A172 (cell line): ENCODE results near the gene FAAP20. TPM values are rescaled to one million over a fixed set of nuclear protein-coding genes. Genes with fewer than 3 reads are reported as not detected.

ENCODE experiments used
- DNase-seq: peaks from one replicate; pipeline ENCODE4 v3.0.0-alpha.2; 2015; ENCODE audit warnings: low spot score
- total RNA-seq: library from RNA; depleted of rRNA; stranded (reverse); fragments of >200 nt; shearing (Covaris generic); gene quantifications from 2 replicates; pipeline ENCODE4 v1.2.3, GENCODE V29; 2014

The FAAP20 gene
- total RNA-seq, 1 experiment from 2014 or later: 18.6 TPM

GRCh38 chr1:2230781-2231531, 36.4 kb upstream of the FAAP20 start:
- DNase-seq: no peak

DNA sequence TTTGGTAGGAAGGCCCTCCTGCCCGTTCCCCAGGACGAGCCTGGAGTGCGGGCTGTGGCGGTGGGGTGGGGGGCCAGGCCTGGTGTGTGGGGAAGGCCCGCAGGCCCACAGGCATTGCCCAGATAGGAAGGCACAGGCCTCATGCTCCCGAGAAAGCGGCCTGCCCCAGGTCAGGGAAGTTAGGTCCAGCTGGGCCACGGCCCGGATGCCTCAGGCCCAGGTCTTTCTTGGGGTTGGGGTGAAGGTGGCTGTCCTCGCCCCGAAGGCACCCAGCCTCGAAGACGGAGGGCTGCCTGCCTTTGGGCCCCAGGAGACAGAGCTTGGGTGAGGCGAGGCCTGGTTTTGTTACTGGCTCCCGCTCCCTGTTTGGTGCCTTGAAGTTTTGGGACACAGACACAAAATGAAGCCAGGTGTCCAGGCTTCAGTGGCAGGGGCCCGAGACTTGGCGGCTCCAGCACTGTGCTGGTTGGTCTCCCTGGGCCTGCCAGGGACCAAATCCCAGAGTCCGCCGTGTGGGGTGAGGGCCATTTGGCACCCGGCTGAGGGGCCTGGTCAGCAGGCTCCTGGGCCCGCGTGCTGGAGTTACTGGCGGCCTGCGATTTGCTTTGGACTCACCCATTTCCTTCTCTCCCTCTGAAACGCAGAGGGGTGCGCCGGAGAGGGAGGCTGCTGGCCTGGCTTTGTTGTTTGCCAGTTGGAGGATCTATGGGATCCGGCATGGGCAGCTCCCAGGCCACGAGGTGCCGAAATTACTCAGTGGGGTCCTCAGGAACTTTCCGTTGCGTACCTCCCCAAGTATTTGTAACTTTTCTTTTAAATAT, 35.5 kb upstream of the FAAP20 start:
- no peak for DNase-seq

GRCh38 chr1:2229037-2229864, 34.7 kb upstream of the FAAP20 start:
- no peak for DNase-seq

DNA sequence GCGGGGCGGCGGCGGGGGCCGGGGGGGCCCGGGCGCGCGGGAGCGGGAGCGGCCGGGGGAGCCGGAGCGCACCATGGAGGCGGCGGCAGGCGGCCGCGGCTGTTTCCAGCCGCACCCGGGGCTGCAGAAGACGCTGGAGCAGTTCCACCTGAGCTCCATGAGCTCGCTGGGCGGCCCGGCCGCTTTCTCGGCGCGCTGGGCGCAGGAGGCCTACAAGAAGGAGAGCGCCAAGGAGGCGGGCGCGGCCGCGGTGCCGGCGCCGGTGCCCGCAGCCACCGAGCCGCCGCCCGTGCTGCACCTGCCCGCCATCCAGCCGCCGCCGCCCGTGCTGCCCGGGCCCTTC, 34.1 kb upstream of the FAAP20 start:
- DNase-seq: no peak

GRCh38 chr1:2228157-2228594, 33.6 kb upstream of the FAAP20 start, which contains the start of gene SKI:
Gene SKI, plus strand, starts transcription at chr1:2228319. Its CDS starts 448 bp downstream, at chr1:2228767.
- DNase-seq: no peak

GRCh38 chr1:2227346-2228156, 33.0 kb upstream of the FAAP20 start:
- peak; percentile 74 for DNase-seq

DNA sequence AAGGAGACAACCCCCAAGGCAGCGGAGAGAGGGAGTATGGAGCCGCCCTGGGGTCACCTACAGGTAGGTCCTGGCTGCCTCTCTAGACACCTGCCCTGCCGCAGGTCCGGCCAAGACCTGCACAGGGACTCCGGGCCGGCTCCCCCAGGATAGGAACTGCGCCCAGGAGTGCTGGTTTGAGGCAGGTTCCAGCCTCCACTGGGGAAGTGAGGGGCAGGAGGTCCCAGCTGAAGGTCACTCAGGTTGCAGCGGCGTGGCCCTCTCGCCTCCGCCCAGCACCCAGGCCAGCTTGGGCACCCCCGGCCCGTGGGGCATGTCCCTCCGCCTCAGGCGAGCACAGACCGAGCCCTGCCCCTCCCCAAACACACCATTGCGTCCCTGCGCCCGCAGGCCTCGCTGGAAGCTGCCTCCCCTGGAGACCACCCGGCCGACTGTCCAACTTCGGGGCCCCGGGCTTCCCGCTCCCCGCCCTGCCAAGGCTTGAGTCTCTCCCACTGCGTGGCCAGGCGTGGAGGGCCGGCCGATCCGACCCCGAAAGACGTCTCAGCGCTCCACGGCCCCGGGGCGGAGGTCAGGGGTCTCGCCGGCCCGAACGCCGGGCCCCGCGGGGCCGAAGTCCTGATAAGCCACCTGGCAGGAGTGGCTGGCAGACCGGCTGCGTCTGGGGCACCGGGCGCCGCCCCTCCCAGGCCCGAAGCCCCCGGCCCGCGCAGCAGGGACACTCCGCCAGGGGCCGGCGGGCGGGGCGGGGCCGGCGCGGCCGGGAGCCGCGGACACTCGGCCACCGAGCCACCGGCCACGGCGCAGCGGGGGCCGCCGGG, 32.2 kb upstream of the FAAP20 start:
- DNase-seq: no peak

DNA sequence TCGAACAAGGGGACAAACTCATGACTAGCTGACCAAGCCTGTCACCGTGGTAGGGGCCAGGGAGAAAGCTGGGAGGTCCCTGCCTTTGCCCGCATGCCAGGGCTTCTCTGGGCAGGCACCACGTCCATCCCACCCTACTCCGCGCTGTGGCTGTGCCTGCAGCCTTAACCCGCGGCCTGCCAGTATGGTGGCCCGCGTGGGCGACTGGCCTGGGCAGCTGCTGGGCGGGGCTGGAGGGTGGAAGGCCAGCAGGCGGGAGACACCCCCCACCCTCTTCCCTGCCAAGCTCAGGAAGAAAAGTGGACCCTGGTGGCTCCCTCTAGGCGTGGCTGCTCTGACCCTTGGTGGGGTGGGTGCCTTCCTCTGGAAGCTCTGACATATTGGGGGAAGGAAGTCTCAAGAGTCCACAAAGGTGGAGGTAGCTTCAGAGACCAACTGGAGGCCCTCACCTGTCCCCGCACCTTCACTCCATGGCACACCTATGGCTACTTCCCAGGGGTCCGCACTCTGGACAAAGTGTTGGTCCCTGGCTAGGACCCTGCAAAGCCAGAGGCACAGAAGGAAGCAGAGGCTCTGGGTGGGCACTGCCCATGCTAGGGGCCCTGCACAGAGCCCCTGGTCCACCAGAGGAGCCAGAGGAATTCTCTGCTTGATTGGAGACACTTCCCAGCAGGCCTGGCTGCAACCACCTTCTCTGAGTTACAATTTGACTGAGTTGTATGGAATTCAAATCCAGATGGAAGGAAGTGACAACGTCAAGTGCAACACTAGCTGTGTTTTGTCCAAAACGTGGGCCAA, 30.3 kb upstream of the FAAP20 start:
- no peak for DNase-seq

GRCh38 chr1:2224170-2224584, 29.6 kb upstream of the FAAP20 start:
- DNase-seq: no peak

DNA sequence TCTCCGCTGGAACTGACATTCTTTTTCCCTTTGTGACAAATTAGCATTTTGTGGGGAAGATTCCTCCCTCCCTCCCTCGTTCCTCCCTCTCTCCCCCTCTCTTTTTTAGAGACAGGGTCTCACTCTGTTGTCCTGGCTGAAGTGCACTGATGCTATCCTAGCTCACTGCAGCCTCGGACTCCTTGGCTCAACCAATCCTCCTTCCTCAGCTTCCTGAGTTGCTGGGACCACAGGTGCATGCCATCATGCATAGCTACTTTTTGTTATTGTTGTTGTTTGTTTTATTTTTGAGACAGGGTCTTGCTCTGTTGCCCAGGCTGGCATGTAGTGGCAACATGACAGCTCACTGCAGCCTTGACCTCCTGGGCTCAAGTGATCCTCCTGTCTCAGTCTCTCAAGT, 26.7 kb upstream of the FAAP20 start:
- DNase-seq: no peak

DNA sequence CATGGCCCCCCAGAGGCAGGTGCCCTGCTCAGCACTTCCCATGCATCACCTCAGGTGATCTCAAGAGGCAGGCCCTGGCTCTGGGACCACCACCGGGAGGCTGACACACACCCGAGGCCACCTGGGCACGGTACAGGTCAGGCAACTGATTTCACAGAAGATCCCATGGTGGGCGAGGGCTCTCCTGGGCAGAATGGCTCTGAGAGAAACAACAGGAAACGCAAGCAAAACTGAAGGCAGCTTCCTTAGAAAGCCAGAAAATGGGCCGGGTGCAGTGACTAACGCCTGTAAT, 22.1 kb upstream of the FAAP20 start:
- no peak for DNase-seq

GRCh38 chr1:2215909-2216766, 21.6 kb upstream of the FAAP20 start:
- no peak for DNase-seq

DNA sequence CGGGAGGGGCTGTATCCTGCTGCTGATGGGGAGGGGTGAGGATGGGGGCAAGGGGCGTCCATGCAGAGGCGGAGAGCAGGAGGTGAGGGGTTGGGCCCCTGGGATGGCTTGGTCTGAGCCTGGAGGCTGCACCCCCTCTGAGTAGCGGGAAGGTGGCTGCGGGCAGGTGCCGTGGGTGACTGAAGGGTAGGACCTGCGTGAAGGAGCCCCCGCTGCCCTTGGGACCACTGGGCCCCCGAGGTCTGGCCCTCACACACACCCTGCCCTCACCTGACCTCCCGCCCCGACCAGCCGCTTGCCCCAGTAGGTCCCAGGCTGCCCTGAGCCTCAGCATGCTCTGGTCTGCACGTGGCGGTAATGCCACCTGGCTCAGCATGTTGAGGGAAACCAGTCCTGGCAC, 20.8 kb upstream of the FAAP20 start:
- no peak for DNase-seq

DNA sequence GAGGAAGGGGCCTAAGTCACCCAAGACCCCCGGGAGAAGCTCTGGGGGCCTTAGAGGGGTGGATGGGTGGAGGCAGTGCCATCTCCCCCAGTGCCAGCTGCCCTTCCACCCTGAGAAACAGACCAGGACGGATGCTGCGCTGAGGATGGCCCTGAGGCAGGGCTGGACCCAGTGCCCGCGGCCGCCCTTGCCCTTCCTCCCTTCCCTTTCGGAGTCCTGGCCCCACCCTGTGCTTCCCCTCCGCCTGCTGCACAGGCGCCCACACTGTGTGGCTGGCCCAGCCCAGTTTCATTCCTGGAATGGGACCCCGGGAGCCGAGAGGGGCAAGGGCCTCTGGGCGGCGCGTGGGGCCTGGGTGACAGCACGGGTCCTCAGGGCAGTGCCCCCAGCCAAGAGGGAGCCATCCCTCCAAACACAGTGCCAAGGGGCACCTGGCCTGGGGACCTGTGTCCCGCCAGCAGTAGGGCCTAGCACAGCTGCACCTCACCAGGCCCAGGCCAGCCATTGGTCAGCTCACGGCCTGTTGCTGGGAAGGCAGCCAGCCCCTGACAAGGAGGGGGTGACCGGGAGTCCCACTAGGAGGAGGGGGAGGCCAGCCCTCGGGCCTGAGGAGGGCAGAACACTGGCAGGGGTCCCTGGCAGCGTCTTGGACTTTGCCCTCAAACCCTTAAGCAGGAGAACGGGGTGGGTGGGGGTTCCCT, 20.1 kb upstream of the FAAP20 start:
- no peak for DNase-seq

DNA sequence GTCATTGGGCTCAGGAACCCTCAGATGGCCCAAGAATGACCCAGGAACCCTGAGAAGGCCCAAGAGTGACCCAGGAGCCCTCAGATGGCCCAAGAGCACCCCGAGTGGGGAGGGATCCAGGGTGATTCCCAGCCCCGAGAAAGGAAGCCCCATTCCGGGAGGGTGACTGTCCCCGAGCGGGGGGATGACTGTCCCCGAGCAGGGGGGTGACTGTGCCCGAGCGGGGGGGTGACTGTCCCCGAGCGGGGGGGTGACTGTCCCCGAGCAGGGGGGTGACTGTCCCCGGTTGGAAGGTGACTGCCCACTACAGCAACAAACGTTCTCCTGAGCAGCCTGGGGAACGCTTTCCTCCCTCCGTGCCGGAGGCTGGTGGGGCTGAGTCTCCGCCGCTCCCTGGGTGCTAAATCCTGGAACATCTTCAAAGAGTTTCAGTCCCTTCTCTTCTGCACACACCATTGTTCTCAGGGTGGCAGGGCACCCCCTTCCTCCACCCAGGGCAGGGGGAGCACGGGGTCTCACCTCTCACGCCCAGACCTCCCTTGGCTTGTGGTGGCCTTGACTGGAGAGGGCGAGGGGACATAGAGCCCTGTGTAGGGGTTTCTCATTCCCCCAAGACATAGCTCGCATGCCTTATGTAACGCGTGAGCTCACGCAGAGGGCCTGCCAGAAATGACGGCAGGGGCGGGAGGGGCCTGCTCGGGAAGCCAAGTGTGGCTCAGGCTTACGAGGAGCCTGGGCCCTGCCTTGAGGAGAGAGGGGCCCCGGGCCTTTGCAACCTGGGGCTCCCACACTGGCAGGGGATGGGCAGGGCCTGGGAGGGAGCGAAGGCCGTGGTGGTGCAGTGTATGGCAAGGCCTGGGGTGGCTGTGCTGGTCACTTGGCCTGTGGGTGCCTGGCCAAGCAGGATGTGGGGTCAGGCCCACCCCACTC, 19.3 kb upstream of the FAAP20 start:
- DNase-seq: no peak

GRCh38 chr1:2212532-2213491, 18.2 kb upstream of the FAAP20 start:
- DNase-seq: peak; percentile 84
